Thyroid gland (tissue), 4 donors: ENCODE results near the gene SND1.

Experiments
- CTCF ChIP-seq, 6 experiments: fragments of 200-600 bp in 3 of 6; fragments of 450-650 bp in 3 of 6; sonication (generic) in 3 of 6; IDR thresholded peaks; one replicate each; pipeline ENCODE4 v1.5.1; 2016 to 2019; ENCODE audit warnings: antibody characterized with exemption in 6 of 6, mild to moderate bottlenecking in 2 of 6, inconsistent platforms in 1 of 6, moderate library complexity in 1 of 6
- POLR2A ChIP-seq, 2 donors: fragments of 450-650 bp; IDR thresholded peaks; one replicate each; pipeline ENCODE4 v1.6.1; 2017; ENCODE audit warnings: antibody characterized with exemption in 2 of 2, mild to moderate bottlenecking in 2 of 2, moderate library complexity in 1 of 2

GRCh38 chr7:127690806-127691205 is 38.8 kb downstream of the SND1 start:
- TF ChIP-seq CTCF (IDR thresholded peaks at IDR 0.05) (no peak), POLR2A (IDR thresholded peaks at IDR 0.05) (no peak)
